Peyer's patch (tissue), 4 donors: Measurements from ENCODE around the gene ZFR2.

ENCODE experiments used
- POLR2A ChIP-seq, 2 donors: fragments of 450-650 bp; IDR thresholded peaks; one replicate each; pipeline ENCODE4 v1.5.1; 2017; ENCODE audit warnings: antibody characterized with exemption in 2 of 2, mild to moderate bottlenecking in 2 of 2, moderate library complexity in 2 of 2
- TF ChIP-seq, protein P1 (sequence below), 6 experiments: fragments of 450-650 bp in 4 of 6; fragments of 200-600 bp in 2 of 6; sonication (generic) in 1 of 6; IDR thresholded peaks; one replicate each; pipeline ENCODE4 v1.5.1; 2017 to 2019; ENCODE audit warnings: antibody characterized with exemption in 6 of 6, mild to moderate bottlenecking in 3 of 6, moderate library complexity in 1 of 6

DNA sequence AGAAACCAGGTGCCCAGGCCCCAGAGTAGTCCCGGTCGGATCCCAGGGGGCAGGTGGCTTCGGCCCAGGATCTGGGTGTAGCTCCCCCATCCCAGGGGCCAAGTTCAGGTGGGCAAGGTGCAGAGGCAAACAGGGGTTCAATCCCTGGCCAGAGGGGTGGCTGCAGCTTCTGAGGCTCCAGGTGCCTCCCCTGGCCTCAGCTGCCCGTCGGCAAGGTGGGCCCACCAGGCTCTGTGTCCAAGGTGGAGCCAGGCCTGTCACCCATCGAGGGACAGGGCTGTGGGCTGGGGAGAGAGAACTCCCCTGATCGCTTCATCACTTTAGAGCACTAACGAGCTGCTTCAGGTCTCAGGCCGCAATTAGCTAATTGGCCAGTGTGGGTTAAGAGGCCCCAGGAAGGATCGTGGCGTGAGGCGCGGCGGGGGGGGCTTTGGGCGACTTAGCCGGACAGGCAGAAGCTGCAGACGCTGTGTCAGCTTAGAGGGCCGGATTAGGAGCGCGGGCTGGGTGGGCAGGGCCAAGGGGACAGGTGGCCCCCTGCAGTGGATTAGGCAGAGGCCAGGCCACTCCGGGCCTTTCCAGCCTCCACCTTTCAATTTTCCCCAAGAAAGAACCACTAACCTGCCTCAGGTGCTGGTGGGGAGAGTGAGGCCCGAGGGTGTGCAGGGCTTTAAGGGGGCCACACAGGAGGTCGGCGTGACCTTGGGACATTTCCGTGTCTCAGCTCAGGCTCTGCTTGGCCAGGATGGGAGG lies 94.0 kb downstream of the ZFR2 start:
- TF ChIP-seq POLR2A (IDR thresholded peaks at IDR 0.05): no peak
- TF ChIP-seq, protein P1, sequence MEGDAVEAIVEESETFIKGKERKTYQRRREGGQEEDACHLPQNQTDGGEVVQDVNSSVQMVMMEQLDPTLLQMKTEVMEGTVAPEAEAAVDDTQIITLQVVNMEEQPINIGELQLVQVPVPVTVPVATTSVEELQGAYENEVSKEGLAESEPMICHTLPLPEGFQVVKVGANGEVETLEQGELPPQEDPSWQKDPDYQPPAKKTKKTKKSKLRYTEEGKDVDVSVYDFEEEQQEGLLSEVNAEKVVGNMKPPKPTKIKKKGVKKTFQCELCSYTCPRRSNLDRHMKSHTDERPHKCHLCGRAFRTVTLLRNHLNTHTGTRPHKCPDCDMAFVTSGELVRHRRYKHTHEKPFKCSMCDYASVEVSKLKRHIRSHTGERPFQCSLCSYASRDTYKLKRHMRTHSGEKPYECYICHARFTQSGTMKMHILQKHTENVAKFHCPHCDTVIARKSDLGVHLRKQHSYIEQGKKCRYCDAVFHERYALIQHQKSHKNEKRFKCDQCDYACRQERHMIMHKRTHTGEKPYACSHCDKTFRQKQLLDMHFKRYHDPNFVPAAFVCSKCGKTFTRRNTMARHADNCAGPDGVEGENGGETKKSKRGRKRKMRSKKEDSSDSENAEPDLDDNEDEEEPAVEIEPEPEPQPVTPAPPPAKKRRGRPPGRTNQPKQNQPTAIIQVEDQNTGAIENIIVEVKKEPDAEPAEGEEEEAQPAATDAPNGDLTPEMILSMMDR (IDR thresholded peaks at IDR 0.05): no peak
